Measurements from ENCODE around the gene ZNF473. TPM values are rescaled to one million over a fixed set of nuclear protein-coding genes. Genes with fewer than 3 reads are reported as not detected.

The ZNF473 gene
- 1 to 10 TPM; 8.9 to 9.2 TPM for total RNA-seq

DNA sequence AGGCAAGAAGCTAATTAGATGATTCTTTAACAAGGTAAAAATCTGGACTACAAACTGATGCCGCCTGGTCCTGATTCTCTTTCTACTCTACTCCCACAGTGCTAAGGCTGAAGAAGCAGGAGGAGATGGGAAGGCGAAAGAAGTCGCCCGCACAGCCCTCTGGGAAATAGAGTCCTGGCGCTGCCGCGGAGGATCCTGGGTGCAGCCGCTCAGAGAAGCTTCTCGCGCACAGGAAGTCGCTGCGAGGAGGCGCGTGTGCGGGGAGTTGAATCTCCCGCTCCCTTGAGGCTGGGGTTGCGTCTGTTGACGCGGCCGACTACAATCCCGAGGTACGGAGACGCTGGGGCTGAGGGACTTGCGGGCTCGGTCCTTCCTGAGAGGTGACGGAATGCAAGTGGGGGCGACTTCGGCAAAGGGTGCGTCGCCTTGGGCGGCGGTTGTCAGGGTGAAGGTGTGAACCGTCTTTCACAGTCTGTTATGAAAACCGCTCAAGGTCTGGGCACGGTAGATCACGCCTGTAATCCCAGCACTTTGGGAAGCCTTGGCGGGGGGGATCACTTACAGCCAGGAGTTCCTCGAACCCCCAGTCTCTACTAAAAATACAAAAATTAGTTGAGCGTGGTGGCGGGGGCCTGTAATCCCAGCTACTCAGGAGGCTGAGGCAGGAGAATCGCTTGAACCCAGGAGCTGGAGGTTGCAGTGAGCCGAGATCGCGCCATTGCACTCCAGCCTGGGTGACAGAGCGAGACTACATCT lies at the start of gene ZNF473:
Gene ZNF473 (plus strand): TSS at position 212 of the 756 bp plus-strand sequence. CDS start 5,078 bp downstream, outside the sequence.
- Mint-ChIP-seq H3K27me3 (no peaks in the 10 kb centered on the region), H3K4me3 (peak within 1 kb of the TSS; percentile 82), H3K4me1 (ENCODE audit: low read depth) (peaks cover 36% of the 10 kb centered on the region), H3K36me3 (ENCODE audit: low read depth) (peaks cover 22% of the 10 kb centered on the region), H3K27ac (peak within 1 kb of the TSS; percentile 95), H3K9me3 (peaks cover 6% of the 10 kb centered on the region)
- POLR2A ChIA-PET, result interaction anchor here (1.0 to 1.6 kb wide), 4 partner anchors 23 to 129 kb away, joined by 3 to 6 read pairs (median 4); partner anchors contain the start of genes IL4I1 and NUP62
- DNase-seq (peak; percentile 94), ATAC-seq (peak; percentile 77)
- CTCF ChIA-PET, result interaction anchor here (1.4 kb wide), 1 partner anchor 24 kb away, joined by 3 read pairs; no protein-coding TSS in a partner anchor
- TF ChIP-seq, protein P1, sequence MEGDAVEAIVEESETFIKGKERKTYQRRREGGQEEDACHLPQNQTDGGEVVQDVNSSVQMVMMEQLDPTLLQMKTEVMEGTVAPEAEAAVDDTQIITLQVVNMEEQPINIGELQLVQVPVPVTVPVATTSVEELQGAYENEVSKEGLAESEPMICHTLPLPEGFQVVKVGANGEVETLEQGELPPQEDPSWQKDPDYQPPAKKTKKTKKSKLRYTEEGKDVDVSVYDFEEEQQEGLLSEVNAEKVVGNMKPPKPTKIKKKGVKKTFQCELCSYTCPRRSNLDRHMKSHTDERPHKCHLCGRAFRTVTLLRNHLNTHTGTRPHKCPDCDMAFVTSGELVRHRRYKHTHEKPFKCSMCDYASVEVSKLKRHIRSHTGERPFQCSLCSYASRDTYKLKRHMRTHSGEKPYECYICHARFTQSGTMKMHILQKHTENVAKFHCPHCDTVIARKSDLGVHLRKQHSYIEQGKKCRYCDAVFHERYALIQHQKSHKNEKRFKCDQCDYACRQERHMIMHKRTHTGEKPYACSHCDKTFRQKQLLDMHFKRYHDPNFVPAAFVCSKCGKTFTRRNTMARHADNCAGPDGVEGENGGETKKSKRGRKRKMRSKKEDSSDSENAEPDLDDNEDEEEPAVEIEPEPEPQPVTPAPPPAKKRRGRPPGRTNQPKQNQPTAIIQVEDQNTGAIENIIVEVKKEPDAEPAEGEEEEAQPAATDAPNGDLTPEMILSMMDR (IDR thresholded peaks at IDR 0.05), result no peak
- intact Hi-C loops (cut with micrococcal nuclease), result no loop called here

DNA sequence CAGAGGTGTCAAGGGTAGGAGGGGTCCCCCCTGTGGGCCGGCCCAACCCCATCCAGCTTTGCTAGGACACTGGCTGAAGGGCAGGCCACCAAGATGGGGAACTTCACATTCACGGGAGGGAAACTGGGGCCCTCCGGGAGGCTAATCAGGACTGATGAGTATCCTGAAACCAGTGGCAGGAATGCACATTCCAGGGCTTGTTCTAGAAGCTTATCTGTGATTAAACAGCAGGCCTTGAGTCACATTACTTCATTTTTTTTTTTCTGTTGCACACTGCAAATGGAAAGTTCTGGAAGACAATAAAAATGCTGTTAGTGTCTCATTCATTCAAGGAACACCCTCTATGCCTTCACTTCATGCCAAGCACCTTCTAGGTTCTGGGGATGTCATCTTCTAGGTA lies 49.3 kb upstream of the ZNF473 start:
- TF ChIP-seq, protein P1 (IDR thresholded peaks at IDR 0.05), result no peak
- POLR2A ChIA-PET, result interaction anchor here (0.6 to 0.9 kb wide), 2 partner anchors 46 to 94 kb away, joined by 3 read pairs; no protein-coding TSS in a partner anchor
- Mint-ChIP-seq H3K27ac (no peak overlapping the region), H3K27me3 (no peaks in the 10 kb centered on the region), H3K4me3 (no peak overlapping the region), H3K36me3 (ENCODE audit: low read depth) (peaks cover 6% of the 10 kb centered on the region), H3K9me3 (no peaks in the 10 kb centered on the region), H3K4me1 (ENCODE audit: low read depth) (no peaks in the 10 kb centered on the region)
- ATAC-seq, result no peak
- intact Hi-C loops (cut with micrococcal nuclease), result no loop called here
- CTCF ChIA-PET, result interaction anchor here (0.7 to 1.2 kb wide), 2 partner anchors 8 to 55 kb away, joined by 3 read pairs; no protein-coding TSS in a partner anchor
- no peak for DNase-seq

DNA sequence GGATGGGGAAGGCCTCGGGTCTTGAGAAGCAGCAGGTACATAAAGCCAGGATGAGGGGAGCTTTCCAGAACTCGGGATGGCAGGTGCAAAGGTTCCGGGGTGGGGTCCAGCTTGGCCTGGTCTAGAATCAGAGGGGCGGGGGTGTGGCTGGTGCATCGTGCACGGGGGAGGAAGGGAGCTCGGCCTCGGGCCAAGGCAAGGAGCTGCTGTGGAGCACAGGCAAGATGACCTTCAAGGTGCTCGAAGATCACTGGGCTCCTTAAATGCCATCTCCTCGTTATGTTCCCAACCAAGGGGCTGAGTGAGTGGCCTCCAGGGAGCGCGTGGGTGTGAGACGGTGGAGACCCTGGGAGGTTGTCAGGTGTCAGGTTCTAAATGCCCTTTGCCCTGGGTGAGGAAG lies 48.7 kb upstream of the ZNF473 start:
- Mint-ChIP-seq H3K4me3 (no peak overlapping the region), H3K4me1 (ENCODE audit: low read depth) (no peaks in the 10 kb centered on the region), H3K27ac (no peak overlapping the region), H3K27me3 (no peaks in the 10 kb centered on the region), H3K36me3 (ENCODE audit: low read depth) (peaks cover 6% of the 10 kb centered on the region), H3K9me3 (no peaks in the 10 kb centered on the region)
- DNase-seq (no peak), ATAC-seq (no peak)
- intact Hi-C loops (cut with micrococcal nuclease), result no loop called here
- POLR2A ChIA-PET, result no interaction called here
- TF ChIP-seq, protein P1 (IDR thresholded peaks at IDR 0.05), result no peak
- CTCF ChIA-PET, result no interaction called here

DNA sequence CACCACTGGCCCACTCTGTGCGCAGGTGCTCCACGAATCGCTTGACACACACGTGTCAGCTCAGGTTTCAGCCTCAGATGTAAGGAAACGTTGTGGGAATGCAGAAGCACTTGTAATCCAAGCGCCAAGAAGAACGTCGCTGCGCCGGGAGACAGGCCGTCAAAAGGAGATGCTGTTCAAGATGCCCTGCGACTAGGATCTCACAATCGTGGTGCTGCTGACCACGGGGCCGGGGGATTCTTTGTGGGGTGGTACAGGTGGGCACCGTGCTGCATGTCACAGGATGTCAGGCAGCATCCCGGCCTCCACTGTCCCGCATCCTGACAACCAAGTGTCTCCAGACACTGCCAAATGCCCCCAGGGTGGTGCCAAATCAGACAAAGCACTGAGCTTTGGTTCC lies 47.9 kb upstream of the ZNF473 start:
- Mint-ChIP-seq H3K27ac (no peak overlapping the region), H3K36me3 (ENCODE audit: low read depth) (peaks cover 6% of the 10 kb centered on the region), H3K4me1 (ENCODE audit: low read depth) (no peaks in the 10 kb centered on the region), H3K27me3 (no peaks in the 10 kb centered on the region), H3K9me3 (no peaks in the 10 kb centered on the region), H3K4me3 (no peak overlapping the region)
- TF ChIP-seq, protein P1 (IDR thresholded peaks at IDR 0.05), result no peak
- DNase-seq (no peak), ATAC-seq (no peak)
- POLR2A ChIA-PET, result interaction anchor here (0.9 to 1.5 kb wide), 2 partner anchors 11 to 35 kb away, joined by 3 read pairs; no protein-coding TSS in a partner anchor
- CTCF ChIA-PET, result interaction anchor here (1.1 to 2.6 kb wide), 2 partner anchors 10 to 40 kb away, joined by 3 to 10 read pairs; no protein-coding TSS in a partner anchor
- intact Hi-C loops (cut with micrococcal nuclease), result no loop called here

DNA sequence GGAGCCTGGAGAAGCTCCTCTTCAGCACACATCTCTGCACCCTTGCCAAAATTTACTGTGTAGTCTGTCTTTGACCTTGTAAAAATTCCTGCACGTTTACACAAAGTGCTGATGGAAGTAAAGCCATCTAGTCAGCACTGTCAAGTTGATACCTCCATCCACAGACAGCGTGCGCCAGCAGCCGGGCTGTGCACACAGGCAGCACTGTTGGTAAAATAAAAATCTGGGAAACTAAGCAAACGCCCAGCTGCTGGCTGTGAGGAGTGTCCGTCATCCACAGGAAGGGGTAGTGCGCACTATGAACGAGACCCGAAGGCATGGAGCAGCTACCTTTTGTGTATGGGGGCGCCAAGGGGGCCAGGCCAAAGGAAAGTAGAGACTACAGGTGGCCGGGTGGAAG lies 47.5 kb upstream of the ZNF473 start:
- no peak for DNase-seq
- TF ChIP-seq, protein P1 (IDR thresholded peaks at IDR 0.05), result no peak
- Mint-ChIP-seq H3K9me3 (no peaks in the 10 kb centered on the region), H3K27me3 (no peaks in the 10 kb centered on the region), H3K4me1 (ENCODE audit: low read depth) (no peaks in the 10 kb centered on the region), H3K36me3 (ENCODE audit: low read depth) (peaks cover 6% of the 10 kb centered on the region), H3K4me3 (no peak overlapping the region), H3K27ac (no peak overlapping the region)
- POLR2A ChIA-PET, result interaction anchor here (0.9 to 1.5 kb wide), 2 partner anchors 10 to 35 kb away, joined by 3 read pairs; no protein-coding TSS in a partner anchor
- ATAC-seq, result no peak
- intact Hi-C loops (cut with micrococcal nuclease), result no loop called here
- CTCF ChIA-PET, result interaction anchor here (0.7 to 2.6 kb wide), 3 partner anchors 9 to 306 kb away, joined by 3 to 10 read pairs (median 3); no protein-coding TSS in a partner anchor
